ENCODE results near the gene PLB1. TPM values are rescaled to one million over a fixed set of nuclear protein-coding genes. Genes with fewer than 3 reads are reported as not detected.
"Not testable (repeated sequence)": the region's sequence is repeated elsewhere in the genome, so short reads cannot be mapped to it uniquely, and the experiment has no call there.

The PLB1 gene
- total RNA-seq, 2 experiments from 2014 or later, result 0.25 to 0.50 TPM

DNA sequence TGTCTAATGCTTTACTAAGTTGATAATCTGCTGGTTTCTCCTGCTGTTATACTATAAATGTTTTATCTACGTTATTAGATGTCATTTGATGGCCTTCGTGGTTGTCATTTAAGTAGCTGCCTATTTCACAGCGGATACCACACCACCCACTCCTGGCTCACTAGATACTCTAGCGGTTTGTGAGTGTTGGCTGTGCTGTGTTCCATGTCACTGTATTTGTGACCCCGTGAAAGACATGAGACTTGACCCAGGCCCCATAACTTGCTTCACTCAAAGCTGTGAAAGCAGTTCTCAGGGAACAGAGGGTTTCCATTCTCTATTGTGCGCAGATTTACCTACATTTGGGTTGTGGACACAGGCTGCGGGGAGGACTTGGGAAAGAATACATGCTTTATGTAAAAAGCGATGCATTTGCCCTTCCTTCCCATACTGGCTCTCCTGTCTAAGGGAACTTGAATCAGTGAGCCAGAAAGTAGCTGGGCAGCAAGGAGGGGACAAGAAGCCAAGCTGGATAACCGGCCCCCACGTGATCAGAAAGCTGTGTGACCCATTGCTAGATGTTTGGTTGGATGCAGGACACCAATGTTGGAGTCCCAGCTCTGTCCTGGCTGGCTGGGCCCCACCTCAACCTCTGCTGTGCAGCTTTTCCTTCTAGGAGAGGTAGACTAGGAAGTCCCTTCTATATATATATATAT lies 52.2 kb downstream of the PLB1 start:
- DNase-seq (peak; percentile 62), ATAC-seq (peak; percentile 27)
- Mint-ChIP-seq H3K27me3 (no peaks in the 10 kb centered on the region), H3K27ac (peak overlapping the region; percentile 34), H3K4me3 (no peak overlapping the region), H3K4me1 (ENCODE audit: low read depth) (peaks cover 35% of the 10 kb centered on the region), H3K9me3 (no peaks in the 10 kb centered on the region), H3K36me3 (ENCODE audit: low read depth) (no peaks in the 10 kb centered on the region)
- TF ChIP-seq, protein P1, sequence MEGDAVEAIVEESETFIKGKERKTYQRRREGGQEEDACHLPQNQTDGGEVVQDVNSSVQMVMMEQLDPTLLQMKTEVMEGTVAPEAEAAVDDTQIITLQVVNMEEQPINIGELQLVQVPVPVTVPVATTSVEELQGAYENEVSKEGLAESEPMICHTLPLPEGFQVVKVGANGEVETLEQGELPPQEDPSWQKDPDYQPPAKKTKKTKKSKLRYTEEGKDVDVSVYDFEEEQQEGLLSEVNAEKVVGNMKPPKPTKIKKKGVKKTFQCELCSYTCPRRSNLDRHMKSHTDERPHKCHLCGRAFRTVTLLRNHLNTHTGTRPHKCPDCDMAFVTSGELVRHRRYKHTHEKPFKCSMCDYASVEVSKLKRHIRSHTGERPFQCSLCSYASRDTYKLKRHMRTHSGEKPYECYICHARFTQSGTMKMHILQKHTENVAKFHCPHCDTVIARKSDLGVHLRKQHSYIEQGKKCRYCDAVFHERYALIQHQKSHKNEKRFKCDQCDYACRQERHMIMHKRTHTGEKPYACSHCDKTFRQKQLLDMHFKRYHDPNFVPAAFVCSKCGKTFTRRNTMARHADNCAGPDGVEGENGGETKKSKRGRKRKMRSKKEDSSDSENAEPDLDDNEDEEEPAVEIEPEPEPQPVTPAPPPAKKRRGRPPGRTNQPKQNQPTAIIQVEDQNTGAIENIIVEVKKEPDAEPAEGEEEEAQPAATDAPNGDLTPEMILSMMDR (IDR thresholded peaks at IDR 0.05), result no peak
- CTCF ChIA-PET, result interaction anchor here (1.4 to 1.8 kb wide), 2 partner anchors 19 to 46 kb away, joined by 6 to 8 read pairs; no protein-coding TSS in a partner anchor
- POLR2A ChIA-PET, result no interaction called here
- intact Hi-C loops (cut with micrococcal nuclease), result no loop called here

DNA sequence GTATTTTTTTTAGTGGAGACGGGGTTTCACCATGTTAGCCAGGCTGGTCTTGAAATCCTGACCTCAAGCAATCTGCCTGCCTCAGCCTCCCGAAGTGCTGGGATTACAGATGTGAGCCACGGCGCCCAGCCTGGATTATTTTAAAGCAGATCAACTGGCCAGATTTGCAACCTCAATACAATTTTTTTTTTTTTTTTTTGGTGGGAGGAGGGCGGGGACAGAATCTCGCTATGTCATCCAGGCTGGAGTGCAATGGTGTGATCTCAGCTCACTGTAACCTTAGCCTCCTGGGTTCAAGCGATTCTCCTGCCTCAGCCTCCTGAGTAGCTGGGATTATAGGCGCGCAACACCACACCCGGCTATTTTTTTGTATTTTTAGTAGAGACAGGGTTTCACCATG lies 54.5 kb downstream of the PLB1 start:
- POLR2A ChIA-PET; H3K27ac Mint-ChIP-seq; CTCF ChIA-PET; H3K9me3 Mint-ChIP-seq; intact Hi-C loops (cut with micrococcal nuclease); H3K36me3 Mint-ChIP-seq (ENCODE audit: low read depth); H3K4me3 Mint-ChIP-seq; DNase-seq; H3K27me3 Mint-ChIP-seq; ATAC-seq: not testable (repeated sequence)
- peaks cover 22% of the 10 kb centered on the region for H3K4me1 Mint-ChIP-seq (ENCODE audit: low read depth)

DNA sequence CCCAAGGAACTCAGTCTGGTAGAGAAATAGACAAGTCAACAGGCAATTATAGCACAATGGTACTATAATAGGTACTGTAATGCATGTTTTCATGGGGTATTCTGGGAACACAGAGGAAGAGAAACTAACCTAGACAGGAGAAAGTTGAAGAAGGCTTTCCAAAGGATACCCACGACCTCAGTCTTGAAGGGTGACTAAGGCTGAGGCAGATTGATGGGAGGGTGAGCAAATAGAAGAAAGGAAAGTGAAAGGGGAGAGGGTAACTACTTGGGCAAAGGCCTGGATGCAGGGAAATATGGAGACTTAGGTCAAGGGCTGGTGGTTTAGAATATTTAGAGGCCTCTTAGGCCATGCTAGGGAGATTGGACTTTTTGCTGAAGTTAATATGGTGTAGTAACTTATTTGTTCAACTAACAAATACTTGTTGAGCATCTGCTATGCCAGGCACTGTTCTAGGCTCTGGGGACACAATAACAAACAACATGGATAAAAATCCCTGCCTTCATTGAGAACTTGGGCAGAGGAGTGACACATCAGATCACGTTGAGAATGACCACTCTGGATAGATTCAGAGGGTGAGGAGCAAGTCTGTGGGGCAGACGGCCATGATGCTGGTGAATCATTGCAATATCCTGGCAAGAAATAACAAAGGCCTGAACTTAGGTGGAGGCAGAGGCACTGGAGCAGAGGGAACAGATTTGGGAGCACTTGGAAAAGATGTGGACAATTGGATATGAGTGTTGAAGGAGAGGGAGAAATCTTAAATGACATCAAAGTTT lies 56.4 kb downstream of the PLB1 start:
- DNase-seq, result no peak
- peak; percentile 57 for ATAC-seq
- Mint-ChIP-seq H3K27me3 (no peaks in the 10 kb centered on the region), H3K36me3 (ENCODE audit: low read depth) (no peaks in the 10 kb centered on the region), H3K9me3 (no peaks in the 10 kb centered on the region), H3K27ac (no peak overlapping the region), H3K4me3 (no peak overlapping the region), H3K4me1 (ENCODE audit: low read depth) (peaks cover 12% of the 10 kb centered on the region)
- TF ChIP-seq, protein P1 (IDR thresholded peaks at IDR 0.05), result no peak
- ChIA-PET CTCF (no interaction called here), POLR2A (interaction anchor here (0.6 kb wide), 1 partner anchor 16 kb away, joined by 3 read pairs; no protein-coding TSS in a partner anchor)
- intact Hi-C loops (cut with micrococcal nuclease), result no loop called here

DNA sequence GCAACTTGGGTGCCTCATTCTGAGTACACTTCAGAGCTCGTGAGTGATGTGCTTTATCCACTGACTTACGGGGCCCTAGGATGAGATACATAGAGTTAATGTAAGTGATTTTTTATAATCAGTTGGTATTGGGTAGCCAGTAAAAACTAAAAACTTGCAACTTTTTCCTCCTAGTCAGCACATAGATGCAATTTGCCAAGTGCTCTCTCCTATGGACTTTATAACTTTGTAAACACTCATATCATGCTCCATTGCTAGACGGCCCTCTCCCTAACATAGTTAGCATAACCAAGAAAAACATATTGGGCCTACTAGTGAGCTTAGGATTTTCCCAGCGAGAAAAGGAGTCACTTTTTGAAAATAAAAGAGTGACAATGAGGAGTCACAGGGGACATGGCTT lies 60.4 kb downstream of the PLB1 start:
- intact Hi-C loops (cut with micrococcal nuclease), result no loop called here
- no peaks in the 10 kb centered on the region for H3K27me3 Mint-ChIP-seq

GRCh38 chr2:28557389-28558131 lies 61.7 kb downstream of the PLB1 start:
- no peaks in the 10 kb centered on the region for H3K36me3 Mint-ChIP-seq (ENCODE audit: low read depth)

More for the DNA sequence above, 60.4 kb downstream of the PLB1 start:
- Mint-ChIP-seq H3K36me3 (ENCODE audit: low read depth) (no peaks in the 10 kb centered on the region), H3K4me1 (ENCODE audit: low read depth) (peaks cover 8% of the 10 kb centered on the region), H3K27ac (no peak overlapping the region), H3K9me3 (no peaks in the 10 kb centered on the region), H3K4me3 (no peak overlapping the region)
- TF ChIP-seq, protein P1 (IDR thresholded peaks at IDR 0.05), result no peak
- CTCF ChIA-PET, result interaction anchor here (2.1 kb wide), 1 partner anchor 10 kb away, joined by 13 read pairs; no protein-coding TSS in a partner anchor
- no peak for DNase-seq
- ATAC-seq, result no peak
- POLR2A ChIA-PET, result interaction anchor here (0.6 to 0.9 kb wide), 3 partner anchors 9 to 626 kb away, joined by 3 read pairs; no protein-coding TSS in a partner anchor

More at GRCh38 chr2:28557389-28558131, 61.7 kb downstream of the PLB1 start:
- POLR2A ChIA-PET, result no interaction called here
- no peaks in the 10 kb centered on the region for H3K4me1 Mint-ChIP-seq (ENCODE audit: low read depth)
- no peaks in the 10 kb centered on the region for H3K27me3 Mint-ChIP-seq
- intact Hi-C loops (cut with micrococcal nuclease), result no loop called here
- no peak overlapping the region for H3K27ac Mint-ChIP-seq
- DNase-seq (no peak), ATAC-seq (no peak)
- CTCF ChIA-PET, result interaction anchor here (0.7 to 2.1 kb wide), 2 partner anchors 9 kb away, joined by 3 to 13 read pairs; no protein-coding TSS in a partner anchor
- H3K4me3 Mint-ChIP-seq, result no peak overlapping the region
- TF ChIP-seq, protein P1 (IDR thresholded peaks at IDR 0.05), result no peak
- H3K9me3 Mint-ChIP-seq, result no peaks in the 10 kb centered on the region
